Stimulated activated CD4-positive, alpha-beta T cell treated with anti-CD3 and anti-CD28 coated beads, Interleukin-15, amount 100 ng/mL, for 48 hours (primary cell): ENCODE measurements around the gene USP20.

Source experiments
- DNase-seq, 2 donors: peaks; one replicate each; pipeline ENCODE4 v3.0.0-alpha.2; 2020; ENCODE audit warnings: low read depth in 2 of 2

Gene USP20

GRCh38 chr9:129875687-129876395 lies 40.6 kb downstream of the USP20 start:
- DNase-seq, result no peak

DNA sequence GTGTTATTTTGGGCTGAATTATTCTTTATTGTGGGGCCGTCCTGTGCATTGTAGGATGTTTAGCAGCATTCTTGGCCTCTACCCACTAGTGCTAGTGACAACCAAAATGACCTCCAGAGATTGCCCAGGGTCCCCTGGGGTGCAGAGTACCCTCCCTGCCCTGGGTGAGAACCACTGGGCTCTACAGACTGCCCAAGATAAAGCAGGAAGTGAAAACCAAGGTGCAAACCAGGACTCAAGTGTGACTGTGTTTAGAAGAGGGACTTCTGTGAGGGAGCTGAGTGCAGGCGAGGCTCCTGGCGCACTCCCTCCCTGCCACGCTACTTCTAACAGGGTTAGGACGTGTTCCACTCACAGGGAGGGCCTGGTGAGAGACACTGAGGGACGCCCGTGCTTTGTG lies 41.6 kb downstream of the USP20 start:
- DNase-seq, result no peak

DNA sequence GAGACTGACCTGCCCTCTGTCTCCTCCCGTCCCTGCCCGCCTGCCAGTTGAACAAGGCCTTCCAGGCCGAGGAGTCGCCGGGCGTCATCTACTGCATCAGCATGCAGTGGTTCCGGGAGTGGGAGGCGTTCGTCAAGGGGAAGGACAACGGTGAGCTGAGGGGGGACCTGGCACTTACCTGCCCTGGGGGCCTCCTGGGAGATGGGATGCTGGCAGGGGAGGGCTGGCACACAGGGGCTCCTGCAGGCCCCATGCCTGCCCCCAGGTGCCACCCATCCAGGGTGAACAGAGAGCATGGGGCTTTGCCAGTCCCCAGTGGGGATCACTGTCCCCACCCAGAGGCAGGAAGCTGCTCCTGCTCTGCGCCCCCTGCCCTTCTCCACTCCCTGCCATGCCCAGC lies 43.0 kb downstream of the USP20 start:
- DNase-seq, result no peak

DNA sequence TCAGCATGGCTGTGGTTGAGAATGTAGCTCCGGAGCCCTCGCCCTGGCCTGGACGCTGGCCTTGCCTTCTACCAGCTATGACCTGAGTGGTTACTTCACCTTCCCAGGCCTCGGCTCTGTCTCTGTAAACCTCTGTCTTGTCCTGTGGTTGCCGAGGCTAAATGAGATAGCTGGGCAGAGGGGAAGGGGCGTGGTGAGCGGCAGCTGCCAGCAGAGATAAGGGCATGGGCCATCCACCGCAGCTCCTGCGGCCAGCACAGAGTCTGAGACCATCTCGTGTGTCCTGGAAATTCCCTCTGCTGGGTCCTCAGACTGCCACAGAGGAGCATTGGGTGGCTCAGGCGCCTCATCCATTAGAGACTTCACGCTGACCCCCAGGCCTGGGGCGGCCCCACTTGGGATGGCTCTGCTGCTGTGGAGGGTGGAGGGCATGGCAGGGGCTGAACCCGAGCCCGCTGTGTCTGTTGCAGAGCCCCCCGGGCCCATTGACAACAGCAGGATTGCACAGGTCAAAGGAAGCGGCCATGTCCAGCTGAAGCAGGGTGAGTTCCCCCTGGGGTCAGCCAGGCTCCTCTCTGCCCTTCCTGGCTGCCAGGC lies 43.9 kb downstream of the USP20 start:
- DNase-seq, result no peak

- DNase-seq, result no peak
These were observed 44.9 kb downstream of the USP20 start for GRCh38 chr9:129879991-129880653.

DNA sequence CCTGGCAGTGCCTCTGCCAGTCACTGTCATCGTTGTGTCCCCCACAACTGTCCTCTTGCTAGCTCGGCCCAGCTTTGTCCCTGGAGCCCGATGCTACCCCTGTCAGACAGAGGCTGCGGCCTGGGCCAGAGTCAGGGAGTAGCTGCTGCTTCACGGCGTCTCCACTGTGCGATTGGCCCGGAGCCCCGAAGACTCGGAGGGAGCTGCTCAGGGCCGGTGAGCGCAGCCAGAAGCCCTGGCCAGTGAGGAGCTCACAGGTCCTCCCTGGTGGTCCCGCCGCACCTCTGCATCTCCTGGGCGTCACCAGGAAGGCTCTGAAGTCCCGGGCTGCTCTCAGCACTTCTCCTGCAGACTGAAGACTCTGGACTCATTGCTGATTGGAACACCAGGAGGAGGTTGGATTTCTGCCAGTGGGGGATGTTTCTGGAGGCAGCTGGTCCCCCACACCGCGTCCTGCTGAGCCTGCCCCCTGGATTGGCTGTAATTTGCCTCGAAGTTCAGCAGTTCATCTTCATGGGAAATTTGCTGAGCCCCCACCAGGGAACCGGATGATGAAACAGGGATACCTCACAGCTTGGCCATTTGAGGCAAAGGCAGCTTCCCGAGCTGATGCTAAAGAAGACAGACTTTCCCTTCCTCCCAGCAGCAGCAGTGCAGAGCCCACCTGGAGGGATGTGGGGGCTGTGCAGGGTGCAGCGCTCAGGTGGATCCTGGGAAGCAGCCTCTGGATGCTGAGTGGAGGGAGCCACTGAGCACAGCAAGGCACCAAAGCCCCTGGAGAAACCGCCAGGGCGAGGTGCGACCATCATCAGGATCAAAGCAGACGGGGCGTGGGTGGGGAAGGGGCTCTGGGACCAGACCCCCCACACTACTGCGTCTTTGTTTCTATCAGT lies 45.6 kb downstream of the USP20 start:
- DNase-seq, result no peak

GRCh38 chr9:129881547-129882324 lies 46.5 kb downstream of the USP20 start:
- no peak for DNase-seq

DNA sequence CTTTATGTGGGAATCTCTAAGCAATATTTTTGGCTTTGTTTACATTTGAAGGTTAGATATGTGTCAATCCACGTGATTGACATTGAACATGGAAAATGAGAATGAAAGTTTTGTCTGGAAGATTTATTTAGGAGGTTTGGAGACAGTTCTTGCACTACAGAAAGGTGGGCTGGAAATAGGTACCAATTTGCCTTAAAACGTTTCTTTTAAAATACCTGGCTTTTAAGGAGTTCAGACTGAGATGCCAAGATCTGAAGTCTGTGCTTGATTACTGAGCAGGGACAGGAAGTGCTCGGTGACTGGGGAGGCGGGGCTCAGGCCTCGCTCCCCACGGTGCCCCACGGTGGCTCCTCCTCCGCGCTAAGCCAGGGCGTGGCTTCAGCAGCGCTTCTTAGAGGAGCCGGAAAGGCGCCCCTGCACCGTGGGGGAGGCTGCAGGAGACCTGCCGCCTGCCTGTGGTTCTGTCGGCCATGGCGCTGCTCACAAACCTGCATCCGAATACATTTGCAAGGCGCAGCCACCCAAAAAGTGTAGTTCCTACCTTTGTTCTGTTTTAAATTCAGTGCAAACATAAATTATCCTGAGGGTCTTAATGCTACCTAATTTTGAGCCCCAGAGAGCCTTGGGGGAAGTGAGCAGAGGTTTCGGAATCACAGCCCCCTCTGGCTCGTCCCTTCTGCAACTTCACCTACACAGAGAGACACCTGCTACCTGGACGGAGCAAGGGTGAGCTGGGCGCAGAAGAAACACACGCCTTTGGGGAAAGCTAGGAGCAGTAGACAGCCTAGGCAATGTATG lies 49.2 kb downstream of the USP20 start:
- peak; percentile 90 to 97 for DNase-seq

- DNase-seq, result no peak
These were observed 49.9 kb downstream of the USP20 start for GRCh38 chr9:129885018-129885669.

DNA sequence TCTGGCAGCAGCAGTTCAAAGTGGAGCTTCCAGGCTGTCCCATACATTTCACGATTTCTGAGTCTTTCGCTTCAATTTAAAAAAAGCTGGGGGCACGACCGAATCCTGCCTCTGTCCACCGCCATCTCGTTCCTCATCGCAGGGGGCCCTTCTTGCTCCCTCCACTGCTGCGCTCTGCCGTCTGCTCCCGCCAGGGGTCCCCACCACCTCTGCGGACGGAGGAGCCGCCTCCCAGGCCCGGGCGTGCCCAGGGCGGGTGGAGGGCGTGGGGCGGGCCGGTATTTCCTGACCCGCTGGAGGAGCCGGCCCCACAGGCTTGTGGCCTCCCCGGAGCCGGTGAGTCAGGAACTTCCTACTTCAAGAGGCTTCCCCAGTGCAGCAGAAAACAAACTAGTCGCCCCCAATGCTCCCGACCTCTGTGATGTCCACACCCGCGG lies 50.4 kb downstream of the USP20 start:
- peak; percentile 88 to 91 for DNase-seq

GRCh38 chr9:129886226-129887174 lies 51.2 kb downstream of the USP20 start:
- DNase-seq, result no peak

- no peak for DNase-seq
These were observed 52.4 kb downstream of the USP20 start for GRCh38 chr9:129887334-129888292.

DNA sequence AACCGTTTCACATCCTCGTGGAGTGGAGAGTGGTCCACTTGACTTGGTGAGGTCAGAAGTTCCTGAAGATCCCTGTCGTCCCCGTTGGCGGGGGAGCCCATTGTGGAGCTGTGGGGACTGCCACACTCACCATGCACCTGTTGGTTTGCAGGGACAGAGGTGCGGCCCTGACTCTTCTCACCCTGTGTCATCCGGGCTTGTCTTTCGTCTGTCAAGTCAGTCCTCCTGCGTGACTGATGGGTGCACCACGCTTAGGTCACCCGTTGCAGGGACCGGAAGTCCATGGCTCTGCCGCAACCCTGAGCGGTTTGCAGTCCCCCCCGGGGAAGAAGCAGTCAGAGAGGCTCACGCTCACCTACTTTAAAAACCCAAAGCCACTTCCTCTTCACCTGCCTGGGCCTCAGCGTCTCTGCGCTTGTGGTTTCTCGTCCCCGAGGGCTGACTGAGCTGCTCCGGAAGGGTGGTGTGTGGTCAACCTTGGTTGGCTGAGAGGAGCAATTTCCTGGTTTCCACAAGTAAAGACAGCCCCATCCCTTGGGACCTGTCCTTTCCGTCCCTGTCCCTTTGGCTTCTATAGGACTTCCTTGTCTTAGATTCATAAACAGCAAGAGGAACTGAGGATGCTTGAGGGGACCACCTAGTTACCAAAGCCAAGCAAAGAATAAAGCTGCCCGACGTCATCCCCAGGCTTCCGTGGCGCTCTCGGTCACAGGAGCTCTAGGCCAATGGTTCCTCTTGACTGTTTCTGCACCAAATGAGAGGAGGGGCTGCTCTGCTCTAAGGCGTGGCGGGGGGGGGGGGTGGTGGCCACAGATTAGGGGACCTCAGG lies 53.2 kb downstream of the USP20 start:
- DNase-seq, result peak; percentile 89 to 95

DNA sequence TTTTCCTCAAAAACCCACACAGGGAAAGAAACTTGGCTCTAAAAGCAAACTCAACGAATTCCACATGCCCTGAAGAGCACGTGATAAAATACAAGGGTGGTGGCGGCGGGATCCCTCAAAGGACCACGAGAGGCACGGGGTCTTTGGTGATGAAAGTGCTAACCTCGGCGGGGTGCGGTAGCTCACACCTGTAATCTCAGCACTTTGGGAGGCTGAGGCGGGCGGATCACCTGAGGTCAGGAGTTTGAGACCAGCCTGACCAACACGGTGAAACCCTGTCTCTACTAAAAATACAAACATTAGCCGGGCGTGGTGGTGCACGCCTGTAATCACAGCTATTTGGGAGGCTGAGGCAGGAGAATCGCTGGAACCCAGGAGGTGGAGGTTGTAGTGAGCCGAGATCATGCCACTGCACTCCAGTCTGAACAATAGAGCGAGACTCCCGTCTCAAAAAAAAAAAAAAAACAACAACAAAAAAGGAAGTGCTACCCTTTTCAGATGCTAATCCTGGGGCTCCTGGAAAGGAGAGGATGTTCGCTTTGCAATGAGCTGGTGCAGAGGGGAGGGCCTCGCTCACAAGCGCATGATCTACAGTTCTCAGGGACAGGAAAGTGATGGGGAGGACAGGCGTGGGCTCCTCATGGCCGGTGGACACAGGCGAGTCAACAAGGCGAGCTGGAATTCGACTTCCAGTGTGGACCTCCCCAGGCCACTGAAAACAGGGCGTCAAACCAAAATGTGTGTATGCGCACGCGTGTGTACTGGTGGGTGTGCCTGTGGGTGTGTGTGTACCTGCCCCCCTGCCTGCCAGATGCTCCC lies 54.1 kb downstream of the USP20 start:
- DNase-seq, result no peak

GRCh38 chr9:129889941-129890717 lies 54.9 kb downstream of the USP20 start:
- DNase-seq, result peak; percentile 76 to 79
